ENCODE results near the gene GBP6.
"Not testable (repeated sequence)": the region's sequence is repeated elsewhere in the genome, so short reads cannot be mapped to it uniquely, and the experiment has no call there.

GBP6 gene

GRCh38 chr1:89363638-89364536 lies at the start of gene GBP6:
Gene GBP6 (plus strand): TSS chr1:89364059. CDS start chr1:89368552, 4,493 bp downstream.
- DNase-seq (ENCODE audit: low read depth), result no peak

- DNase-seq (ENCODE audit: low read depth), result no peak
These were observed 41.5 kb upstream of the GBP6 start for GRCh38 chr1:89322402-89322801.

GRCh38 chr1:89331890-89332289 lies 32.0 kb upstream of the GBP6 start:
- no peak for DNase-seq (ENCODE audit: low read depth)

GRCh38 chr1:89332461-89332860 lies 31.4 kb upstream of the GBP6 start:
- DNase-seq (ENCODE audit: low read depth), result no peak

GRCh38 chr1:89335486-89335885 lies 28.4 kb upstream of the GBP6 start:
- DNase-seq (ENCODE audit: low read depth), result no peak

- DNase-seq (ENCODE audit: low read depth), result no peak
These were observed 26.0 kb upstream of the GBP6 start for GRCh38 chr1:89337903-89338302.

GRCh38 chr1:89339039-89339438 lies 24.8 kb upstream of the GBP6 start:
- DNase-seq (ENCODE audit: low read depth), result no peak

GRCh38 chr1:89345479-89345878 lies 18.4 kb upstream of the GBP6 start:
- DNase-seq (ENCODE audit: low read depth), result not testable (repeated sequence)

- DNase-seq (ENCODE audit: low read depth), result no peak
These were observed 16.6 kb upstream of the GBP6 start for GRCh38 chr1:89347296-89347695.

GRCh38 chr1:89350298-89350697 lies 13.6 kb upstream of the GBP6 start:
- DNase-seq (ENCODE audit: low read depth), result no peak

- no peak for DNase-seq (ENCODE audit: low read depth)
These were observed 12.1 kb upstream of the GBP6 start for GRCh38 chr1:89351597-89352311.

GRCh38 chr1:89352421-89352820 lies 11.4 kb upstream of the GBP6 start:
- no peak for DNase-seq (ENCODE audit: low read depth)

GRCh38 chr1:89354205-89354604 lies 9.7 kb upstream of the GBP6 start:
- DNase-seq (ENCODE audit: low read depth), result no peak

GRCh38 chr1:89355056-89355455 lies 8.8 kb upstream of the GBP6 start:
- DNase-seq (ENCODE audit: low read depth), result no peak

GRCh38 chr1:89356658-89357400 lies 7.0 kb upstream of the GBP6 start:
- DNase-seq (ENCODE audit: low read depth), result no peak

GRCh38 chr1:89358287-89358893 lies 5.5 kb upstream of the GBP6 start:
- no peak for DNase-seq (ENCODE audit: low read depth)

- DNase-seq (ENCODE audit: low read depth), result no peak
These were observed 3.1 kb upstream of the GBP6 start for GRCh38 chr1:89360716-89361115.

GRCh38 chr1:89361681-89362080 lies 2.2 kb upstream of the GBP6 start:
- no peak for DNase-seq (ENCODE audit: low read depth)

GRCh38 chr1:89363196-89363595 lies 663 bp upstream of the GBP6 start:
- no peak for DNase-seq (ENCODE audit: low read depth)

GRCh38 chr1:89364954-89365550 lies 1.2 kb downstream of the GBP6 start:
- no peak for DNase-seq (ENCODE audit: low read depth)

- no peak for DNase-seq (ENCODE audit: low read depth)
These were observed 3.4 kb downstream of the GBP6 start for GRCh38 chr1:89367221-89367620.

- no peak for DNase-seq (ENCODE audit: low read depth)
These were observed 5.5 kb downstream of the GBP6 start for GRCh38 chr1:89369331-89369730.

Measured in CMK (cell line).